Activated naive CD4-positive, alpha-beta T cell treated with anti-CD3 and anti-CD28 coated beads, Interleukin-2, amount 50 U/mL, for 24 hours (primary cell): ENCODE data around the gene CTBP1.

ENCODE experiments used
- H3K27ac Mint-ChIP-seq: one replicate; pipeline ENCODE4 v1.8.0; 2021; ENCODE audit warnings: mild to moderate bottlenecking, mixed read lengths
- H3K27me3 Mint-ChIP-seq: one replicate; pipeline ENCODE4 v1.8.0; 2021; ENCODE audit warnings: mixed read lengths
- H3K36me3 Mint-ChIP-seq: one replicate; pipeline ENCODE4 v1.8.0; 2021; ENCODE audit warnings: mixed read lengths
- H3K4me1 Mint-ChIP-seq: one replicate; pipeline ENCODE4 v1.8.0; 2021; ENCODE audit warnings: mixed read lengths
- H3K4me3 Mint-ChIP-seq: one replicate; pipeline ENCODE4 v1.8.0; 2021; ENCODE audit warnings: mild to moderate bottlenecking, mixed read lengths
- H3K9me3 Mint-ChIP-seq: one replicate; pipeline ENCODE4 v1.8.0; 2021; ENCODE audit warnings: mixed read lengths

The CTBP1 gene

DNA sequence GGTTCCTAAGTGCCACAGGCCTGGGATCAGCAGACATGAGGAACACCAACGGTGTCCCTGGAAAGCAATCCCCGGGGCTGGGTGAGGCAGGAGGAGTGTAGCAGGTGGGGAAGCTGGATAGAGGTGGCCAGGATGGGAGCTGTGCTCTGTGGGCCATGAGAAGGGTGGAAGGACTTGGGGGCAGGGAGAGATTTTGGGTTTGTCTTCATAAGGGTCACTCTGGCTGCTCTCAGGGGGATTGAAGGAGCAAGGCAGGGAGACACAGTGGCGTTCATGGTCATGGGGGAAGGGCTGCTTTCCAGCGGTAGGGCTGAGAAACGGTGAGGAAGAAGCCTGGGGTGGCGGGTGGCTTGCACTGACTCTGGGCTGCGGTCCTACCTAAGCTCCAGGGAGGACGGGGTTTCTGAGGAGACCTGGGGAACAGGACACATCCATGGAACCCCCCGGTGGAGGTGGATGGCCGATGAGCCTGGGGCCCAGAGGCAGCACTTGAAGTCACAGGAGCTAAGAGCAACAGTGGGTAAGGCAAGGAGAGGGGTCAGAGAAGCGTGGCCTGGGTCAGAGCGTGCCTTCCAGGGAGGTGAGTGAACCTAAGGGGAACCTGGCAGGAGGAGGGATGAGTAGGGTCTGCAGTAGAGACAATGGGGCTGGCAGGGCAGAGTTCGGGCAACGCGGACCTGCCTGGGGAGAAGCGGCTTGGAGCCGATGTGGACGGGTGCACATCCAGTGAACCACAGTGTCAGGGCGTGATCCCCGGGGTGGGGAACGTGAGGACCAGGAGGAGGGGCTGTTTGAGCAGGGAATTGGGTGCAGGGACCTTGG is 12.4 kb upstream of the CTBP1 start:
- H3K36me3 Mint-ChIP-seq, result peaks cover 3% of the 10 kb centered on the region
- no peak overlapping the region for H3K27ac Mint-ChIP-seq

DNA sequence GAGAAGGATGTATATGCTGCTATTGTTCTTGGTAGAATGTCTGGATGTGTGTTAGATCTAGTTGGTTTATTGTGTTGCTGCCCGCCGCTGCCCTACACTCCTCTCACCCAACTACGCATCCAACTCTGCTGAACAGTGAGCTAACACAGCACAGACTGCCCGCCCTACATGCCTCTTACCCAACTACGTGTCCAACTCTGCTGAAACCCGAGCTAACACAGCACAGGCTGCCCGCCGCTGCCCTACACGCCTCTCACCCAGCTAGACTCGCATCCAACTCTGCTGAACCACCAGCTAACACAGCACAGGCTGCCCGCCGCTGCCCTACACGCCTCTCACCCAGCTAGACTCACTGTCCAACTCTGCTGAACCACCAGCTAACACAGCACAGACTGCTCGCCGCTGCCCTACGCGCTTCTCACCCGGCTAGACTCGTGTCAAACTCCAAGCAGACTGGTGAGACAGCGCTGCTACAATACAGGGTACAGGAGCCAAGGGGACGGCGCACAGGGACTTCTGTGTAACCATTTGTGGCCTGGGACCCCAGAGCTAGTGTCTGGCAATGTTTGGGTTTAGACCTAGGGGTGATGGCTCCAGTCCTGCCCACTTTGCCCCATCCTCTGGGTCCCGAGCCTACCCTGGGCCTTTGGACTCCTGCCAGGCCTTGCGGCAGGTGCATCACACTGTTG is 11.6 kb upstream of the CTBP1 start:
- Mint-ChIP-seq H3K4me3 (no peak overlapping the region), H3K9me3 (peaks cover 4% of the 10 kb centered on the region), H3K27me3 (no peaks in the 10 kb centered on the region), H3K36me3 (peaks cover 1% of the 10 kb centered on the region), H3K4me1 (peaks cover 31% of the 10 kb centered on the region), H3K27ac (no peak overlapping the region)

More for the DNA sequence above, 12.4 kb upstream of the CTBP1 start:
- Mint-ChIP-seq H3K4me3 (no peak overlapping the region), H3K27me3 (no peaks in the 10 kb centered on the region), H3K4me1 (peaks cover 24% of the 10 kb centered on the region), H3K9me3 (no peaks in the 10 kb centered on the region)

DNA sequence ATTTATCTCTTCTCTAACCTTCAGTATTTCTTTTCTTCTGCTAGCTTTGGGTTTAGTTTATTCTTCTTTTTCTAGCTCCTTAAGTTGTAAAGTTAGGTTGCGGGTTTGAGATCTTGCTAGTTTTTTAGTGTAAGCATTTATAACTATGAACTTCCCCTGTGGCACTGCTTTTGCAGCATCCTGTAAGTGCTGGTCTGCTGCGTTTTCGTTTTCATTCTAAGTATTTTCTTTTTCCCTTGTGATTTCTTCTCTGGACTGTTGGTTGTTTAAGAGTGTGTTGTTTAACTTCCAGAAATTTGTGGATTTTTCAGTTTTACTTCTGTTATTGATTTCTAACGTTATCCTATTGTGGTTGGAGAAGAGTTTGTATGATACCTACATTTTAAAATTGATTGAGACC is 11.0 kb upstream of the CTBP1 start:
- peaks cover 5% of the 10 kb centered on the region for H3K9me3 Mint-ChIP-seq
- H3K4me1 Mint-ChIP-seq, result peaks cover 37% of the 10 kb centered on the region
- H3K27ac Mint-ChIP-seq, result peak overlapping the region; percentile 44
- H3K4me3 Mint-ChIP-seq, result no peak overlapping the region
- no peaks in the 10 kb centered on the region for H3K27me3 Mint-ChIP-seq
- peaks cover 1% of the 10 kb centered on the region for H3K36me3 Mint-ChIP-seq

DNA sequence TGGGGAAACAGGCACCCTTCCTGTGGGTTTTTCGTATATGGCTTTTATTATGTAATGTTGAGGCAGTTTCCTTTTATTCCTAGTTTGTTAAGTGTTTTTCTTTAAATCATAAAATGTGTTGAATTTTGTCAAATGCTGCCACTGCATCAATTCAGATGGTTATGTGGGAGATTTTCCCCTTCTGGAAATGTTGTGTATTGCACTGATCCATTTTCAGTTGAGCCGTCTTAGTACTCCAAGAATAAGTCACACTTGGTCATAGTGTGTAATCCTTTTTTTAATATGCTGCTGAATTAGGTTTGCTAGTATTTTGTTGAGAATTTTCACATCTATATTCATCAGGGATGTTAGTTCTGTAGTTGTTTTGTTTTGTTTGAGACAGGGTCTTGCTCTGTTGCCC is 9.5 kb upstream of the CTBP1 start:
- H3K4me1 Mint-ChIP-seq, result peaks cover 52% of the 10 kb centered on the region
- H3K27me3 Mint-ChIP-seq, result no peaks in the 10 kb centered on the region
- no peak overlapping the region for H3K4me3 Mint-ChIP-seq
- H3K36me3 Mint-ChIP-seq, result peaks cover 2% of the 10 kb centered on the region
- H3K9me3 Mint-ChIP-seq, result peaks cover 5% of the 10 kb centered on the region
- no peak overlapping the region for H3K27ac Mint-ChIP-seq

DNA sequence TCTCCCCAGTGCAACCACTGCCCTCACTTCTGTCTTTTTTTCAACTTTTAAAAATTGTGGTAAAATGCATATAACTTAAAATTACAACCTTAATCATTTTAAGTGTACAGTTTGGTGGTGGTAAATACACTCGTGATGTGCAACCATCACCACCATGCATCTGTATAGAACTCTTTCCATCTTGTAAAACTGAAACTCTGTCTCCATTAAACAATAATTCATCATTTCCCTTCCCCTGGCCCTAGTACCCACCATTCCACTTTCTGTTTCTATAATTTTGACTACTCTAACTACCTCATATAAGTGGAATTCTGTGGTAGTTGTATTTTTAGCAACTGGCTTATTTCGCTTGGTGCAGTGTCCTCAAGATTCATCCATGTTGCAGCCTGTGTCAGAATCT is 6.8 kb upstream of the CTBP1 start:
- peaks cover 2% of the 10 kb centered on the region for H3K36me3 Mint-ChIP-seq
- H3K9me3 Mint-ChIP-seq, result peaks cover 5% of the 10 kb centered on the region
- peak overlapping the region; percentile 93 for H3K27ac Mint-ChIP-seq
- peaks cover 78% of the 10 kb centered on the region for H3K4me1 Mint-ChIP-seq
- H3K4me3 Mint-ChIP-seq, result peak overlapping the region; percentile 55
- no peaks in the 10 kb centered on the region for H3K27me3 Mint-ChIP-seq

DNA sequence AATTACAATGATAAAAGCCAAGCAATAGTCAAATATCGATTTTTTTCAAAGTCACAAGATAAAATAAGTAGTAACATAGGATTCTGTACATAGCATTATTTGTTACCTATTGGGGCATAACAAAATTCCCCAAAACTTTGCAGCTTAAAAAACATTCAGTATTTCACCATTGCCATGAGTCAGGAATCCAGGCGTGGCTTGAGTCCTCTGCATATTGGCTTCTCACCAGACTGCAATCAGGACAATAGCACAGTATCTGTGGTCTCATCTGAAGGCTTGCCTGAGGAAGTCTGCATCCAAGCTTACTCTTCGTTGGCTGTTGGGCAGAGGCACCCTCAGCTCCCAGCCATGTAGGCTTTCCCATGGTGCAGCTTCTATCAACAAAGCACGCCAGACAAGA is 6.2 kb upstream of the CTBP1 start:
- H3K36me3 Mint-ChIP-seq, result peaks cover 4% of the 10 kb centered on the region
- H3K9me3 Mint-ChIP-seq, result peaks cover 5% of the 10 kb centered on the region
- peaks cover 80% of the 10 kb centered on the region for H3K4me1 Mint-ChIP-seq
- peak overlapping the region; percentile 95 for H3K27ac Mint-ChIP-seq
- H3K4me3 Mint-ChIP-seq, result no peak overlapping the region
- no peaks in the 10 kb centered on the region for H3K27me3 Mint-ChIP-seq

DNA sequence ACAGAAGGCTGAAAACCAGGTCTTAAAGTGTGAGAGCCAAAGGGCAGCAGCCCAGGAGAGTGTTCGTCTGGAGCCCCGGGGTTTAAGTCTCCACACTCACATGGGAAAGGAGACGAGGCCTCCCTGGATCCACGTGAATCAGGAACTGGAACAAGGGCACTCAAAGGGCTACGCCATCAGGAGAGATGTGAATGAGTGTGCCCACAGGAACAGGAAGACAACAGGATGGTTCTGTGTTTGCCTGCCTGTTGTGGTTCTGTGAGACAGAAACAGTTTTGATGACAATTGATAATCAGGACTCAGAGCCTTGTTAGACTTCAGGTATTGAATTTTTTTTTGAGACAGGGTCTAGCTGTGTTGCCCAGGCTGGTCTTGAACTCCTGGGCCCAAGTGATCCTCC is 4.9 kb upstream of the CTBP1 start:
- peaks cover 5% of the 10 kb centered on the region for H3K9me3 Mint-ChIP-seq

DNA sequence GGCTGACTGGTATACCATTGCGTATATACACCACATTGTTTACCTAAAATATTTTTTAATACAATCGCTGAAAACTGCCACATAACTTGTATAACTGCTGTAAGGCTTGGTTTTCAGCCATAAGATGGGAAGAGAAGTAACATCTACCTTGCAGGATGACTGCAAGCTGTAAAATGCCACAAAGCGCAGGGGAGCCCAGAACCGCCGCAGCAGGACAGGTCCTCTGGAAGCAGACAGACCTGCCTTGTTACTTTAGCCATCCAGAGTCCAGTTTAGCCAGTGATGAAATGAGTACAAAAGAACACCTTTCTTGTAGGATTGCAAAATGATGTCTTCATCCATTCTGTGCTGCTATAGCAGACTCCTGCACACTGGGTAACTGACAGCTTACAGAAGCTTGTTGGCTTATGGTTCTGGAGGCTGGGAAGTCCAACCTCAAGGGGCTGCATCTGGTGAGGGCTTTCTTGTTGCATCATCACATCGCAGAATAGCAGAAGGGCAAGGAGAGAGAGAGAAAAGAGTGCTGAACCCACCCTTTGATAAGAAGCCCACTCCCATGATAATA is 4.1 kb upstream of the CTBP1 start:
- H3K9me3 Mint-ChIP-seq, result peaks cover 5% of the 10 kb centered on the region
- H3K4me1 Mint-ChIP-seq, result peaks cover 72% of the 10 kb centered on the region
- H3K4me3 Mint-ChIP-seq, result peak overlapping the region; percentile 38
- H3K27me3 Mint-ChIP-seq, result no peaks in the 10 kb centered on the region
- H3K27ac Mint-ChIP-seq, result peak overlapping the region; percentile 79
- H3K36me3 Mint-ChIP-seq, result peaks cover 4% of the 10 kb centered on the region

More for the DNA sequence above, 4.9 kb upstream of the CTBP1 start:
- Mint-ChIP-seq H3K27me3 (no peaks in the 10 kb centered on the region), H3K36me3 (peaks cover 4% of the 10 kb centered on the region), H3K27ac (peak overlapping the region; percentile 79), H3K4me1 (peaks cover 78% of the 10 kb centered on the region), H3K4me3 (peak overlapping the region; percentile 37)

DNA sequence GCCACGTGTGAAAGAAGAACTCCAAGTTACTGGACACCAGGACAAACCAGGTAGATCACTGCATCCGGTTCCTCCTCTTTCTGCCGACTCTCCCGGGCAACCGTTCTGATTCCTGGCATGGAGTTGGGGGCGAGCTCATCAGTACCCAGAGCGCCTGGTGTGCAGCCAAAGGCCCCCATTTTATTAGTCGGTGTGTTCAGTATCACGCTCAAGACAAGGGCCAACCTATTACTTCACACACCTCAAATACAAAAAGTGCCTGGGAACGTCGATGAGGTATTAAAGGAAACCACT is 2.8 kb upstream of the CTBP1 start:
- Mint-ChIP-seq H3K27me3 (no peaks in the 10 kb centered on the region), H3K9me3 (peaks cover 5% of the 10 kb centered on the region), H3K4me1 (peaks cover 73% of the 10 kb centered on the region), H3K27ac (peak overlapping the region; percentile 76), H3K36me3 (peaks cover 4% of the 10 kb centered on the region), H3K4me3 (no peak overlapping the region)

DNA sequence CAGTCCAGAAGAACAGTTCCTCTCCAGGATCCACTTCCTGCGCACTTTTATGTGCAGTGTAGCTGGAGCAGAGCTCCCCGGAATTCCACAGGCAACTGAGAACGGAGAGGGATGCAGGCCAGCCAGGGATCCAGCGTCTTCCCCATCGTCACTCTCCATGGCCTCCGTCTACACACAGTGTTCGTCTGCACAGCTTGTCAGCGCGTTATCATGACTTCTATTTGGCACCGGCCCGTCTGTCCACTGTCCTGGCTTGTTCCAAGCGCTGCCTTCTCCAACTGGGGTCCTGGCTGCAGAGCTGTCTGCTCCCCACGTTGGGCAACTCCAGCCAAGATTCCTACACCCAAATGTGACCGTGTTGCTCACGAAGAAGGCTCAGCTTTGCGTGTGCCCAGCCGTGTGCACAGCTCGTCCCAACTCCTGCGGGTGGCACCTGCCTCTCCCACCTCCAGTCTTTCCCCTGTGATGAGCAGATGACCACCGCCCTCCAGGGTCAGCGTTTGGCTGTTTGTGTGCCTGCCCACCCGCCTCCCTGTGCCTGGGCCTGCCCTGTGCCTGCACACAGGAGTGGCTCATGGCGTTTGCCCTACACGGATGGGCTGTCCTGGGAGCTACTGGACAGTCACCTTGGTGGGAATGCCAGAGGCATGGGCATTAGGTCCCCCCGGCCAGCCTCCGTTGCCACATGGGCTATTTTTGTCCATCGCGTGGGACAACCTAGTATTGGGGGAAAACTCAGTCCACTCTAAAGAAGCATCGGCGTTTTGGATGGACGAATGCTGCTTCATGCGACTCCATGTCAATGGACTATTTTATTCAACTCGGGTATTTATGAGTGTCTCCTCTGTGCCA is 2.2 kb upstream of the CTBP1 start:
- Mint-ChIP-seq H3K4me3 (peak overlapping the region; percentile 95), H3K27me3 (no peaks in the 10 kb centered on the region), H3K9me3 (peaks cover 5% of the 10 kb centered on the region), H3K27ac (peak overlapping the region; percentile 79), H3K4me1 (peaks cover 73% of the 10 kb centered on the region), H3K36me3 (peaks cover 4% of the 10 kb centered on the region)

DNA sequence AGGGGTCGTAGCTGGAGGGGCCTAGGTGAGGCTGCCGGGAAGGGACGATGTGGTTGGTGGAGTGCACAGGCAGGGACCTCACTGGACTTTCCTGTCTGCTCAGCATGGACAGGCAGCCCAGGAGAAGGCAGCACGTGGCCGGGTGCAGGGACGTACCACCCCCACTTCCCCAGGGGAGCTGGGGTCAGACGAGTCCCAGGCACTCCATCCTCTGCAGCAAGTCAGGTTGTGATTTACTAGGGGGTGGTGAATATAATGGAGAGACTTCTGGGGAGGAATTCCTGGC is 1.5 kb upstream of the CTBP1 start:
- H3K36me3 Mint-ChIP-seq, result peaks cover 4% of the 10 kb centered on the region
- peaks cover 72% of the 10 kb centered on the region for H3K4me1 Mint-ChIP-seq

DNA sequence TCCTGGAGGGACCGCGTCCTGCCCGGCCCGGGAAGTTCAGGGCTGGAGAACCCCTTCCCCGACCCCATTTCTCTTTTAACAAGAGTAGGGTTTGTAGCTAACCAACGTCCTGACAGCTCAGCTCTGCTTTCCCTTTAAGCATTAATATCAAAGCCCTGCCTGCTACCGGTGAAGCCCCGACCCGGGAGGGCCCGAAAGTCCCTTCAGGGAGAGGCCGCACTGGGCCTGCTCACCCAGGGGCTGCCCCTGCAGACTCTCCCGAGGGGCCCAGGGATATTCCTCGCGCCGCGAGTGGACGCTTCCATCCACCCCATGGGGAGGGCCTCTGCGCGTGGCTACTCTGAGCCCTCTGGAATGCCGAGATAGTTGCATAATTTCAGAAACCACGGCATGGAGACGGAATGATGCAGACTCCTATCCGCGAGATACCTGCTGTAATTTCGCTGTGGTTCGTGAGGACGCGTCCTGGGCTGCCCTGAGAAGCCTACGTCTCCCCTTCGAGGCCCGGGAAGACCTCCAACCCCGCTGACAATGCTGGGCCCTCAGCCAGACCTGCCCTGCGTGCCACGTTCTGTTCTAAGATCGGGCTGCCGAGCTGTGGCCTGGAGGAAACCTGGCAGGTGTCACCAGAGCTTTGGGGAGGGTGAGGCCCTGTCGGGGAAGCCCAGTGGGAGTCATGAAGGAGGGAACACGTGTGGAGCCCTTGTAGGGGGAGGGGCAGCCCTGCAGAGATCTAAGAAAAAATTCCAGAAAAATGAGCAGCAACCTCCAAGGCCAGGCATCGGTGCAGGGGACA is 999 bp upstream of the CTBP1 start:
- H3K27ac Mint-ChIP-seq, result peak overlapping the region; percentile 98
- H3K4me1 Mint-ChIP-seq, result peaks cover 72% of the 10 kb centered on the region
- peaks cover 4% of the 10 kb centered on the region for H3K36me3 Mint-ChIP-seq
- H3K4me3 Mint-ChIP-seq, result peak overlapping the region; percentile 95
- H3K27me3 Mint-ChIP-seq, result no peaks in the 10 kb centered on the region
- no peaks in the 10 kb centered on the region for H3K9me3 Mint-ChIP-seq

More for the DNA sequence above, 1.5 kb upstream of the CTBP1 start:
- peaks cover under 1% of the 10 kb centered on the region for H3K9me3 Mint-ChIP-seq
- H3K27ac Mint-ChIP-seq, result peak overlapping the region; percentile 98
- peak overlapping the region; percentile 95 for H3K4me3 Mint-ChIP-seq
- no peaks in the 10 kb centered on the region for H3K27me3 Mint-ChIP-seq

DNA sequence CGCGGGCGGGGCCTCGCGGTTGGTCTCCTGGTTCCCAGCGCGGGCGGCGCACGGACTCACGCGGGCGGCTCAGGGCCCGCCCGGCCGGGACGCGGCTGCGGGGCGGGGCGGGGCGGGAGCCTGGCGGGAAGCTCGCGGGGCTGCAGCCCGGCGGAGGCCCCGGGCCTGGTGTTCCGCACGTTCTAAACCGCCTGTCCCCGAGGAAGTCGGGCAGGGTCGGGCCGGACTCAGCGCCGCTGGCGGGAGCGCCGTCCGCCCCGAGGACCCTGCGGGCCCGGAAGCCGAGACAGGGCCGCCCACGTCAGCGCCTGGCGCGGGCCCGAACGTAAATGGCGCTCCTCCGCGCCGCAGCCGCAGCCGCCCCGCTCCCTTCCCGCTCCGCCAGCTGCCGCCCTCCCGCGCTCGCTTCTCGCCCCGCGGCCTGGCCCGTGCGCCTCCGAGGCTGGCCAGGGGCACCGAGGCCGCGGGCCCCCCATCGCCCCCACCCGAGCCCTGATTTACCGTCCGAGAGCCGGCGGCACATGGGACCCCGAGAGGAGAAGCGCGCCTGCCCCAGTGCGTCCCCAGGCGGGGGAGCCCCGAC is 309 bp upstream of the CTBP1 start:
- no peaks in the 10 kb centered on the region for H3K27me3 Mint-ChIP-seq
- peaks cover 72% of the 10 kb centered on the region for H3K4me1 Mint-ChIP-seq
- peak overlapping the region; percentile 95 for H3K4me3 Mint-ChIP-seq
- peaks cover 2% of the 10 kb centered on the region for H3K36me3 Mint-ChIP-seq
- no peaks in the 10 kb centered on the region for H3K9me3 Mint-ChIP-seq
- peak overlapping the region; percentile 98 for H3K27ac Mint-ChIP-seq

DNA sequence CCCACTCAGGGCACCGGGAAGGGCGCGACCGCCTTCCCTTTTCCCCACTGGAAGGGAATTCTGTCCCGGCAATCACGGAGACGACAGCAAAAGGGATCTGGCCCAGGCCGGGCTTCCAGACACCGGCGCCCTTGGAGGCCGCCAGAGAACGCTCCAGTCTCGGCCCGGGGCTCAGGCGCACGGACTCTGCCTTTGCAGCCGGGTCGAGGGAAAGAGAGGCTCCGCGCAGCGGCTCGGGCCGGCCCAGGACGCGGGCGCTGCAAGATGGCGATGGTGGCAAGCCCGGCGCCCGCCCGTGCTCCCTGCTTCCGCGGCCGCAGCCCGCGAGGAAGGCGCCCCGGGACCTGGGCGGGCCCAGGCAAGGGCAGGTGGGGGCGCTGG is 1.1 kb downstream of the CTBP1 start:
- Mint-ChIP-seq H3K4me3 (peak overlapping the region; percentile 90), H3K4me1 (peaks cover 70% of the 10 kb centered on the region), H3K9me3 (no peaks in the 10 kb centered on the region), H3K36me3 (peaks cover 2% of the 10 kb centered on the region), H3K27ac (no peak overlapping the region), H3K27me3 (no peaks in the 10 kb centered on the region)
